K562 treated with DMSO at 1 percent for 12 hours (cell line): ENCODE data around the gene ERV3-1. TPM values are rescaled to one million over a fixed set of nuclear protein-coding genes. Genes with fewer than 3 reads are reported as not detected.

ENCODE experiments used
- total RNA-seq: library from RNA; unstranded; fragments of 300-600 nt; gene quantifications from 2 replicates; pipeline ENCODE4 v1.2.3, GENCODE V29; 2022; ENCODE audit not compliant: insufficient read depth

Gene ERV3-1
- 4.4 and 23.8 TPM in 2 replicates for total RNA-seq

DNA sequence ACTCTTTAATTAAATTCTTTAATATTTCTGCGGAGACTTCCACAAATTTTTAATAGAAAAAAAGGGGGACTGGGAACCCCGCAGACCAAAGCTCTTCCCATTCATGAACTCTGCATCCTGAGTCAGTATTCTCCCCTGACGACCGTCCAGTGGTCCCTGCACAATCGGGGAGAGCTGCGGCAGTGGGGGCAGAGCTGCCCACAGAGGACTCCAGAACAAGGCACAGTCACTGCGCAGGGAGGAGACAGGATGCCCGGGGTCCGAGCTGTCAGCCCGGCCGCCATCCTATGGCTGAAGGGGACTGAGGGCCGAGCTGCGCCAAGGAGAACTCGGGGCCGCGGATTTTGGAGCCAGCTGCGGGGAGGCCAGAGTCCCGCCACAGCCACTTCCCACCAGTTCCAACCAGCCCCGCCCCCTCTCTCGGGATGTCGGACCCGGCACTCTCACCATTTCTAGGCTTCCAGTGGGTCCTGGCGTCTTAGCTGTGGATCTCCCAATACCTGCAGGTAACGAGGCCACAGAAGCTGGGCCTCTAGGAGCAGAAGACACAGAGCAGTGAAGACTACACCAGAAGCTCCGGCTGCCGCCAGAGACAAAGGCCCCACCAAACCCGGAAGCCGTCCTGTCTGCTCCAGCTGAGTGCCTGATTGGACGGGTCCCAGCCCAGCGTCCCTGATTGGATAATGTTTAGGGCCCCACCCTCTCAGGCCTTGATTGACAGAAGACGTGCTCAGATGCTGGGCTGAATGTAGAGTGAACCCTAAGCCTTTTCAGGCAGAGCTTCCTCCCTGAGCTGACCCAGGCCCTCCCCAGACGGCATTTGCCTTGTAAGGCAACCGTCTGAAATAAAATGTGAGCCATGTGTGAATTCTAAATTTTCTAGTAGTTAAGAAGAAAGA, at the start of gene ERV3-1:
Gene ERV3-1, minus strand, starts transcription at position 594 of the 899 bp plus-strand sequence. CDS start 13,661 bp downstream, outside the sequence.

GRCh38 chr7:64990936-64991335, 15.6 kb downstream of the ERV3-1 start, which contains the start of gene ZNF117:
Gene ZNF117 (minus strand): TSS chr7:64991036.

Other genes with a start within 250 kb of the ERV3-1 start
- gene ZNF138, start 212.3 kb downstream of the ERV3-1 start, total RNA-seq, result 9.5 and 16.7 TPM in 2 replicates
- gene ZNF273, start 103.4 kb downstream of the ERV3-1 start, total RNA-seq, result 2.2 and 8.1 TPM in 2 replicates
- 1.5 and 10.6 TPM in 2 replicates for gene ZNF117, start 15.7 kb downstream of the ERV3-1 start, total RNA-seq